Right kidney (tissue), 1 donor: ENCODE data around the gene C5orf15.
"Not testable (repeated sequence)": the region's sequence is repeated elsewhere in the genome, so short reads cannot be mapped to it uniquely, and the experiment has no call there.

ENCODE experiments used
- DNase-seq: peaks from one replicate; pipeline ENCODE4 v3.0.0-alpha.2; 2016

C5orf15 gene

GRCh38 chr5:133995341-133995740 is 26.9 kb upstream of the C5orf15 start:
- no peak for DNase-seq

GRCh38 chr5:133994990-133995333 is 26.5 kb upstream of the C5orf15 start:
- DNase-seq: no peak

- DNase-seq: no peak
These were observed 26.0 kb upstream of the C5orf15 start for GRCh38 chr5:133994297-133994989.

GRCh38 chr5:133993185-133993936 is 24.9 kb upstream of the C5orf15 start:
- no peak for DNase-seq

GRCh38 chr5:133992429-133993155 is 24.2 kb upstream of the C5orf15 start:
- no peak for DNase-seq

GRCh38 chr5:133991171-133991910 is 22.9 kb upstream of the C5orf15 start:
- no peak for DNase-seq

GRCh38 chr5:133990396-133990795 is 22.0 kb upstream of the C5orf15 start:
- DNase-seq: no peak

GRCh38 chr5:133985540-133986180 is 17.2 kb upstream of the C5orf15 start:
- no peak for DNase-seq

GRCh38 chr5:133983674-133984073 is 15.2 kb upstream of the C5orf15 start:
- no peak for DNase-seq

GRCh38 chr5:133981714-133982113 is 13.3 kb upstream of the C5orf15 start:
- no peak for DNase-seq

- DNase-seq: no peak
These were observed 12.2 kb upstream of the C5orf15 start for GRCh38 chr5:133980652-133981051.

- no peak for DNase-seq
These were observed 10.5 kb upstream of the C5orf15 start for GRCh38 chr5:133978943-133979342.

- no peak for DNase-seq
These were observed 9.4 kb upstream of the C5orf15 start for GRCh38 chr5:133977858-133978257.

GRCh38 chr5:133977161-133977787 is 8.8 kb upstream of the C5orf15 start:
- DNase-seq: no peak

GRCh38 chr5:133975546-133975945 is 7.1 kb upstream of the C5orf15 start:
- not testable (repeated sequence) for DNase-seq

GRCh38 chr5:133974142-133974541 is 5.7 kb upstream of the C5orf15 start:
- DNase-seq: no peak

GRCh38 chr5:133970325-133970909 is 2.0 kb upstream of the C5orf15 start:
- no peak for DNase-seq

GRCh38 chr5:133969654-133970324 is 1.4 kb upstream of the C5orf15 start:
- no peak for DNase-seq

GRCh38 chr5:133967698-133968203 is 674 bp downstream of the C5orf15 start:
- no peak for DNase-seq

GRCh38 chr5:133967124-133967523 is 1.3 kb downstream of the C5orf15 start:
- DNase-seq: no peak
